Uterus (tissue), 2 donors: ENCODE measurements around the gene HSPB6.

Experiments
- POLR2A ChIP-seq, 2 donors: fragments of 450-650 bp; IDR thresholded peaks; one replicate each; pipeline ENCODE4 v1.6.1; 2016; ENCODE audit warnings: antibody characterized with exemption in 2 of 2, mild to moderate bottlenecking in 1 of 2, moderate library complexity in 1 of 2
- TF ChIP-seq, protein P1 (sequence below), 4 experiments: fragments of 200-600 bp in 2 of 4; fragments of 450-650 bp in 2 of 4; sonication (generic) in 2 of 4; IDR thresholded peaks; one replicate each; pipeline ENCODE4 v1.5.1; 2016 to 2019; ENCODE audit warnings: antibody characterized with exemption in 4 of 4, mild to moderate bottlenecking in 2 of 4, moderate library complexity in 1 of 4

DNA sequence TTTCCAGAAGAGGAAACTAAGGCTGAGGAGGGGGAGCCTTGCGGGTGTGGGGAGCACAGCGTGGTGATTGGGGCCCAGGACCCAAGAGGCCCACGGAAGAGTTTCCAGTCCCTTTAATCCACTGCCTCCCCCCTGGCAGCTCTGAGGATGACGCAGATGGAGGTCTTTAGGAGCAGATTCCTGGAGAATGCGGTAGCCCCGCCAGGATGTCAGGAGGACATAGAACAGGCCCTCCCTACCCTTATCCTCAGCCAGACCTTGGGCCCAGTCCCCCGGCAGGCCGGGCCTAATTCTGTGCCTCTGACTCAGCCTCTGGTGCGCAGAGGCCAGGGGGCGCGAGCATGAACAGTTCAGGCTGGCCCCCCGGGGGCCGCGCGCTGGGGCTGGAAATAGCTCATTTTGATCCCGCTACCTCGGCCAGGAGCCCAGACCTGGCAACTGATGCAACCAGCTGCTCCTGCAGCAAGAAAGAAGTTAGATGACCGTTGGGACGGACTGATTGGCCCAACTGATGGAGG lies 461 bp upstream of the HSPB6 start:
- TF ChIP-seq, protein P1, sequence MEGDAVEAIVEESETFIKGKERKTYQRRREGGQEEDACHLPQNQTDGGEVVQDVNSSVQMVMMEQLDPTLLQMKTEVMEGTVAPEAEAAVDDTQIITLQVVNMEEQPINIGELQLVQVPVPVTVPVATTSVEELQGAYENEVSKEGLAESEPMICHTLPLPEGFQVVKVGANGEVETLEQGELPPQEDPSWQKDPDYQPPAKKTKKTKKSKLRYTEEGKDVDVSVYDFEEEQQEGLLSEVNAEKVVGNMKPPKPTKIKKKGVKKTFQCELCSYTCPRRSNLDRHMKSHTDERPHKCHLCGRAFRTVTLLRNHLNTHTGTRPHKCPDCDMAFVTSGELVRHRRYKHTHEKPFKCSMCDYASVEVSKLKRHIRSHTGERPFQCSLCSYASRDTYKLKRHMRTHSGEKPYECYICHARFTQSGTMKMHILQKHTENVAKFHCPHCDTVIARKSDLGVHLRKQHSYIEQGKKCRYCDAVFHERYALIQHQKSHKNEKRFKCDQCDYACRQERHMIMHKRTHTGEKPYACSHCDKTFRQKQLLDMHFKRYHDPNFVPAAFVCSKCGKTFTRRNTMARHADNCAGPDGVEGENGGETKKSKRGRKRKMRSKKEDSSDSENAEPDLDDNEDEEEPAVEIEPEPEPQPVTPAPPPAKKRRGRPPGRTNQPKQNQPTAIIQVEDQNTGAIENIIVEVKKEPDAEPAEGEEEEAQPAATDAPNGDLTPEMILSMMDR (IDR thresholded peaks at IDR 0.05): peak in 2 of 4 experiments; percentile 8 to 16
- peak; percentile 15 to 72 for TF ChIP-seq POLR2A (IDR thresholded peaks at IDR 0.05)
